ENCODE measurements around the gene FTO. TPM values are rescaled to one million over a fixed set of nuclear protein-coding genes. Genes with fewer than 3 reads are reported as not detected.

FTO gene
- total RNA-seq, 1 experiment from 2014 or later, result 55.0 TPM

GRCh38 chr16:54090602-54091001 is 386.6 kb downstream of the FTO start:
- DNase-seq (ENCODE audit: unreplicated experiment), result no peak
- no peaks in the 10 kb centered on the region for H3K27me3 Mint-ChIP-seq (ENCODE audit: insufficient read depth, unreplicated experiment)
- no peak for TF ChIP-seq CTCF (IDR thresholded peaks at IDR 0.05; ENCODE audit: unreplicated experiment)
- H3K27ac Mint-ChIP-seq (ENCODE audit: low read depth, unreplicated experiment), result no peak overlapping the region
- H3K36me3 Mint-ChIP-seq (ENCODE audit: insufficient read depth, unreplicated experiment), result peaks cover 6% of the 10 kb centered on the region
- no peaks in the 10 kb centered on the region for H3K4me1 Mint-ChIP-seq (ENCODE audit: insufficient read depth, unreplicated experiment)
- intact Hi-C loops (cut with micrococcal nuclease), result no loop called here
- H3K9me3 Mint-ChIP-seq (ENCODE audit: unreplicated experiment), result peaks cover 15% of the 10 kb centered on the region
- H3K4me3 Mint-ChIP-seq (ENCODE audit: unreplicated experiment), result no peak overlapping the region
- no TSS peak for BruUV-seq (replicated peaks)
- CTCF ChIA-PET, result no interaction called here
- POLR2A ChIA-PET, result no interaction called here

GRCh38 chr16:54093281-54093680 is 389.3 kb downstream of the FTO start:
- Mint-ChIP-seq H3K4me3 (ENCODE audit: unreplicated experiment) (no peak overlapping the region), H3K27me3 (ENCODE audit: insufficient read depth, unreplicated experiment) (no peaks in the 10 kb centered on the region), H3K27ac (ENCODE audit: low read depth, unreplicated experiment) (no peak overlapping the region), H3K36me3 (ENCODE audit: insufficient read depth, unreplicated experiment) (peaks cover 6% of the 10 kb centered on the region), H3K4me1 (ENCODE audit: insufficient read depth, unreplicated experiment) (no peaks in the 10 kb centered on the region), H3K9me3 (ENCODE audit: unreplicated experiment) (peaks cover 15% of the 10 kb centered on the region)
- no peak for TF ChIP-seq CTCF (IDR thresholded peaks at IDR 0.05; ENCODE audit: unreplicated experiment)
- no peak for DNase-seq (ENCODE audit: unreplicated experiment)
- POLR2A ChIA-PET, result no interaction called here
- CTCF ChIA-PET, result interaction anchor here (0.6 kb wide), 1 partner anchor 863 kb away, joined by 3 read pairs; no protein-coding TSS in a partner anchor
- no TSS peak for BruUV-seq (replicated peaks)
- intact Hi-C loops (cut with micrococcal nuclease), result no loop called here

GRCh38 chr16:54094641-54095040 is 390.7 kb downstream of the FTO start:
- Mint-ChIP-seq H3K27me3 (ENCODE audit: insufficient read depth, unreplicated experiment) (no peaks in the 10 kb centered on the region), H3K27ac (ENCODE audit: low read depth, unreplicated experiment) (no peak overlapping the region), H3K36me3 (ENCODE audit: insufficient read depth, unreplicated experiment) (peaks cover 6% of the 10 kb centered on the region), H3K9me3 (ENCODE audit: unreplicated experiment) (peaks cover 8% of the 10 kb centered on the region), H3K4me3 (ENCODE audit: unreplicated experiment) (no peak overlapping the region), H3K4me1 (ENCODE audit: insufficient read depth, unreplicated experiment) (no peaks in the 10 kb centered on the region)
- CTCF ChIA-PET, result interaction anchor here (0.6 kb wide), 1 partner anchor 348 kb away, joined by 3 read pairs; no protein-coding TSS in a partner anchor
- no TSS peak for BruUV-seq (replicated peaks)
- no peak for DNase-seq (ENCODE audit: unreplicated experiment)
- POLR2A ChIA-PET, result interaction anchor here (0.6 to 1.4 kb wide), 3 partner anchors 8 to 349 kb away, joined by 3 to 4 read pairs (median 3); no protein-coding TSS in a partner anchor
- TF ChIP-seq CTCF (IDR thresholded peaks at IDR 0.05; ENCODE audit: unreplicated experiment), result no peak
- intact Hi-C loops (cut with micrococcal nuclease), result no loop called here

GRCh38 chr16:54096607-54097006 is 392.7 kb downstream of the FTO start:
- ChIA-PET POLR2A (interaction anchor here (1.0 kb wide), 1 partner anchor 16 kb away, joined by 4 read pairs; no protein-coding TSS in a partner anchor), CTCF (no interaction called here)
- BruUV-seq (replicated peaks), result no TSS peak
- Mint-ChIP-seq H3K27me3 (ENCODE audit: insufficient read depth, unreplicated experiment) (no peaks in the 10 kb centered on the region), H3K36me3 (ENCODE audit: insufficient read depth, unreplicated experiment) (no peaks in the 10 kb centered on the region), H3K4me3 (ENCODE audit: unreplicated experiment) (no peak overlapping the region), H3K27ac (ENCODE audit: low read depth, unreplicated experiment) (no peak overlapping the region), H3K9me3 (ENCODE audit: unreplicated experiment) (no peaks in the 10 kb centered on the region), H3K4me1 (ENCODE audit: insufficient read depth, unreplicated experiment) (no peaks in the 10 kb centered on the region)
- intact Hi-C loops (cut with micrococcal nuclease), result no loop called here
- no peak for TF ChIP-seq CTCF (IDR thresholded peaks at IDR 0.05; ENCODE audit: unreplicated experiment)
- no peak for DNase-seq (ENCODE audit: unreplicated experiment)

Measured in MCF 10A (cell line).